Thyroid gland (tissue), 4 donors: Measurements from ENCODE around the gene GRIP1.

Experiments used
- CTCF ChIP-seq, 6 experiments: fragments of 200-600 bp in 3 of 6; fragments of 450-650 bp in 3 of 6; sonication (generic) in 3 of 6; IDR thresholded peaks; one replicate each; pipeline ENCODE4 v1.5.1; 2016 to 2019; ENCODE audit warnings: antibody characterized with exemption in 6 of 6, mild to moderate bottlenecking in 2 of 6, inconsistent platforms in 1 of 6, moderate library complexity in 1 of 6
- POLR2A ChIP-seq, 2 donors: fragments of 450-650 bp; IDR thresholded peaks; one replicate each; pipeline ENCODE4 v1.6.1; 2017; ENCODE audit warnings: antibody characterized with exemption in 2 of 2, mild to moderate bottlenecking in 2 of 2, moderate library complexity in 1 of 2

- TF ChIP-seq CTCF (IDR thresholded peaks at IDR 0.05) (no peak), POLR2A (IDR thresholded peaks at IDR 0.05) (no peak)
Measured at GRCh38 chr12:66430106-66430505, 248.8 kb downstream of the GRIP1 start.
